ENCODE data around the gene ZNF611.
"Not testable (repeated sequence)": the region's sequence is repeated elsewhere in the genome, so short reads cannot be mapped to it uniquely, and the experiment has no call there.

The ZNF611 gene

GRCh38 chr19:52675239-52675638 lies 59.6 kb downstream of the ZNF611 start:
- DNase-seq: not testable (repeated sequence)

- DNase-seq: no peak
These were observed 61.8 kb downstream of the ZNF611 start for GRCh38 chr19:52673014-52673413.

- DNase-seq: no peak
These were observed 64.8 kb downstream of the ZNF611 start for GRCh38 chr19:52670046-52670445.

GRCh38 chr19:52669586-52669985 lies 65.3 kb downstream of the ZNF611 start:
- no peak for DNase-seq

- no peak for DNase-seq
These were observed 66.9 kb downstream of the ZNF611 start for GRCh38 chr19:52667972-52668371.

- no peak for DNase-seq
These were observed 68.3 kb downstream of the ZNF611 start for GRCh38 chr19:52666506-52666905.

GRCh38 chr19:52665529-52665928 lies 69.3 kb downstream of the ZNF611 start:
- DNase-seq: no peak

GRCh38 chr19:52665027-52665426 lies 69.8 kb downstream of the ZNF611 start:
- DNase-seq: no peak

GRCh38 chr19:52664461-52664860 lies 70.4 kb downstream of the ZNF611 start:
- no peak for DNase-seq

GRCh38 chr19:52662631-52663030 lies 72.2 kb downstream of the ZNF611 start:
- no peak for DNase-seq

GRCh38 chr19:52660981-52661380 lies 73.9 kb downstream of the ZNF611 start:
- DNase-seq: no peak

GRCh38 chr19:52659013-52659412 lies 75.8 kb downstream of the ZNF611 start:
- no peak for DNase-seq

- no peak for DNase-seq
These were observed 76.2 kb downstream of the ZNF611 start for GRCh38 chr19:52658595-52658994.

GRCh38 chr19:52653161-52653560 lies 81.7 kb downstream of the ZNF611 start:
- no peak for DNase-seq

Measured in NCI-H1105 (cell line).